ENCODE results near the gene TEX51.

Gene TEX51

DNA sequence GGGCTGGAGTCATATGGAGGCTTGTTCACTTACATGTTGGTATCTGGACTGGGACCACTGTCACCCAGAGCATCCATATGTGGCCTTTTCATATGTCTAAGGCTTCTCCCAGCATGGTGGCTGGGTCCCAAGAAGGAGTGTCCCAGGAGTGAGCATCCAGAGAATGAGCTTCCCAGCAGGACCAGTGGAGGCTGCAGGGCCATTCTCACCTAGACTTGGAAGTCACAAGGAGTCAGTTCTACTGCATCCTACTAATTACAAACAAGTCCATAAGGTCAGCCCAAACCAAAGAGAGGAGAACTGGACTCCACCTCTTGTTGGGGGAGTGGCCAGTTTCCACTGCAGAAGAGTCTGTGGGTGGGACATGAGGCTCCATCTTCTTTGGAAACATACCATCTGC lies 5.1 kb upstream of the TEX51 start:
- no peak overlapping the region for H3K27ac Mint-ChIP-seq
- no peaks in the 10 kb centered on the region for H3K36me3 Mint-ChIP-seq
- H3K4me1 Mint-ChIP-seq = no peaks in the 10 kb centered on the region
- no peaks in the 10 kb centered on the region for H3K27me3 Mint-ChIP-seq
- H3K4me3 Mint-ChIP-seq = no peak overlapping the region
- CTCF ChIA-PET = no interaction called here
- no peak for DNase-seq
- no peaks in the 10 kb centered on the region for H3K9me3 Mint-ChIP-seq

DNA sequence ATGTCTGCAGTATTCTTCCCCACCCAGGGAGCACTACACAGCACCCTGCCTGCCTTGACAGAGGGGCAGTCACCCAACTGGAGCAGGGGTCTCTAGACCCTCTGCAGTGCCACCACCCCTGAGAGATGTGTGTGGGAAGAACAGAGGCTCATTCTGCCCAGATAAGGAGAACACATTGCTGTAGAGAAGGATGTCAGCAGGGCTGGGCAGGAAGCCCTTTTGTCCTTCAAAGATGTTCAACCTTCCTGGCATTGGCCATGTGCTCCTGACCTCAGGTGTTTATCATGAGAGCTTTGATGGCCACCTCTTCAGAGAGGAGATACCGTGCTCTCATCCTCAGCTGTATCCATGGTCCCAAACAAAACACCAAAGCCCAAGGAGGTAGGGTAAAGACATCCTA lies 4.6 kb upstream of the TEX51 start:
- Mint-ChIP-seq H3K4me1 (no peaks in the 10 kb centered on the region), H3K4me3 (no peak overlapping the region), H3K9me3 (no peaks in the 10 kb centered on the region), H3K36me3 (no peaks in the 10 kb centered on the region), H3K27me3 (no peaks in the 10 kb centered on the region), H3K27ac (no peak overlapping the region)
- CTCF ChIA-PET = no interaction called here
- no peak for DNase-seq

DNA sequence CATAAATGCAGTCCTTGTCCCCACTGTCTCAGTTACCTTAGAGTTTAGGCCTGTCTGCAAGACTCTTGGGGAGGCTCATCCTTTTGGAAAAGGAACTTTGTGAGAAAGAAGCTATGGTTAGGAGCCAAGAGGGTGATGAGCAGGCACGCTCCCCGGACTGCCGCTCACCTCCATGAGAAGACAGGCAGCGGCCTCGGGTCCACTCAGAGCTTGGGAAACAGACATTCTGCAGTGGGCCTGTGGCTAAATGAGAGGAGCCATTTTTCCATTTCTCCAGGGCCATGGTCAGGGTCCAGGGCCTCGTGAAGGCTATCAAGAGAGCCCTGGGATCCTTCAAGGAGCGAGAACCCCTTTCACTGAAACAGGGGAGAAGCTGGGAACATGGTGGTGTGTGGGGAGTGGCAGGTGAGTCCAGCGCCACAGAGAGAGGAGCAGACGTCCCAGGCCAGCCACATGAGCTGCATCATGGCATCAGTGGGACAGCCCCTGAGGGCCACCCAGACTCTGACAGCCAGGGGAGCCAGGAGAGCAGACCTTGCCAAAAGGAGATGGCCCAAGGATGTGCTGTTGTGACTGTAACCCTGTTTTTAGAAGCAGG lies 4.0 kb upstream of the TEX51 start:
- H3K27me3 Mint-ChIP-seq = peaks cover 4% of the 10 kb centered on the region
- H3K9me3 Mint-ChIP-seq = no peaks in the 10 kb centered on the region
- no peak overlapping the region for H3K4me3 Mint-ChIP-seq
- no peak for DNase-seq
- CTCF ChIA-PET = interaction anchor here (0.6 kb wide), 1 partner anchor 1486 kb away, joined by 4 read pairs; no protein-coding TSS in a partner anchor
- no peak overlapping the region for H3K27ac Mint-ChIP-seq
- H3K36me3 Mint-ChIP-seq = no peaks in the 10 kb centered on the region
- H3K4me1 Mint-ChIP-seq = no peaks in the 10 kb centered on the region

DNA sequence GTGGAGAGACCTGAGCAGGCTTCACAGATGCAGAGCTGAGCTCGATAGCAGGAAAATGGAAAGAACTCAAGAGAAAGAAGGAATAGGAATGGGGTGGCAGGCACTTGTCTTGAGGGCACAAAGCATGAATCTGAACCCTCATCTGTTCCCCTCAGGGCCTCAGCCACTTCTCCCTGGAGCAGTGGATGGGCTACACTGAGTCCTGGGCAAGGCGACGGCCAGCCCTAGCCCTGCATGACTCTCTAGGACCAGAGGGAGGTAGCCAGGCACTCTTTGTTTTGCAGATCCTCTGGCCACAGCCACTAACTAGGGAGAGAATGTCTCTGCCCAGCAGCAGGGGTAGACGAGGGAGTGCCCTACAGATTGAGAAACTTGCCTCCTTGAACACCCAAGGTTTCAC lies 3.4 kb upstream of the TEX51 start:
- H3K27ac Mint-ChIP-seq = no peak overlapping the region
- no peak for DNase-seq
- CTCF ChIA-PET = no interaction called here
- no peak overlapping the region for H3K4me3 Mint-ChIP-seq
- peaks cover 6% of the 10 kb centered on the region for H3K27me3 Mint-ChIP-seq
- no peaks in the 10 kb centered on the region for H3K9me3 Mint-ChIP-seq
- no peaks in the 10 kb centered on the region for H3K36me3 Mint-ChIP-seq
- H3K4me1 Mint-ChIP-seq = no peaks in the 10 kb centered on the region

DNA sequence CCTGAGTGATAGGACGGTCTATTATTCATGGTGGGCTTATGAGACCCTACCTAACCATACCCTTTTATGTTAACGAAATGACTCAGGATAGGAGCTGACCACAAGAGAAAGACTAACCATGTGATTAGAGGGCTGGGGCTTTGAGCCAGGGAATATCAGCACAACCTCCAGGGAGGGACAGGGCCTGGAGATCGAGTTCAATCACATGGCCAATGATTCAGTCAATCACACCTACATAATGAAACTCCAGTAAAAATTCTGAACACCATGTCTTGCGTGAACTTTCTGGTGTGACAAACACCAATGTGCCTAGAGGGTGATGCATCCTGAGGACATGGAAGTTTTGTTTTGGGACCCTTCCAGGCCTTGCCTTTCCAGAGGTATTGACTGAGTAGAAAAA lies 2.2 kb upstream of the TEX51 start:
- no peak overlapping the region for H3K4me3 Mint-ChIP-seq
- CTCF ChIA-PET = no interaction called here
- DNase-seq = no peak
- H3K27me3 Mint-ChIP-seq = peaks cover 6% of the 10 kb centered on the region
- H3K36me3 Mint-ChIP-seq = no peaks in the 10 kb centered on the region
- no peaks in the 10 kb centered on the region for H3K4me1 Mint-ChIP-seq
- H3K9me3 Mint-ChIP-seq = peaks cover 2% of the 10 kb centered on the region
- H3K27ac Mint-ChIP-seq = no peak overlapping the region

DNA sequence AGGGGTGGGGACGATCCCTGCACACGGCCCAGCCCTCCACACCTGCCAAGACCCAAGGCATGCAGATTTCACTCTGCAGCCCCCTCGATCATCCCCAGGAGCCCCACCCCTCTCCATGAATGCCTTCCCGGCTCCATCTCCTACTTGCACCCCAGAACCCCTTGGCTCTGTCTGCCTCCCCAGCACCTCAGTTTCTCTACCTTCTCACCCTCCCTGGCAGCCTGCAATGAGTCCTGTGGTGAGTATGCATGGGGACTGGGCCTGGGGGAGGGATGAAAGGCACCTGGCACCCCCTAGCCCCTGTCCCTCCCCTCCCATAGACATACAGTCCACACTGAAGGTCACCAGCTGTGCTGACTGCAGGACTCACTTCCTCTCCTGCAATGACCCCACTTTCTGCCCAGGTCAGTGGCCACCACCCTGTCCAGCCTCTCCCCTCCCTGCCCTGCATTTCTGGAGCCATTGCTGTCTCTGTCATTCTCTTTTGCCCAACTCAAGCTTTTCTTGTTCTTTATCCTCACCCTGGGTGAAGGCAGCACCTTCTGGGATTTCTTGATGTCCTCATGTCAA lies 1.0 kb downstream of the TEX51 start:
- no peak overlapping the region for H3K27ac Mint-ChIP-seq
- H3K4me3 Mint-ChIP-seq = no peak overlapping the region
- H3K4me1 Mint-ChIP-seq = no peaks in the 10 kb centered on the region
- no peaks in the 10 kb centered on the region for H3K36me3 Mint-ChIP-seq
- no peak for DNase-seq
- peaks cover 2% of the 10 kb centered on the region for H3K9me3 Mint-ChIP-seq
- peaks cover 6% of the 10 kb centered on the region for H3K27me3 Mint-ChIP-seq
- CTCF ChIA-PET = no interaction called here

DNA sequence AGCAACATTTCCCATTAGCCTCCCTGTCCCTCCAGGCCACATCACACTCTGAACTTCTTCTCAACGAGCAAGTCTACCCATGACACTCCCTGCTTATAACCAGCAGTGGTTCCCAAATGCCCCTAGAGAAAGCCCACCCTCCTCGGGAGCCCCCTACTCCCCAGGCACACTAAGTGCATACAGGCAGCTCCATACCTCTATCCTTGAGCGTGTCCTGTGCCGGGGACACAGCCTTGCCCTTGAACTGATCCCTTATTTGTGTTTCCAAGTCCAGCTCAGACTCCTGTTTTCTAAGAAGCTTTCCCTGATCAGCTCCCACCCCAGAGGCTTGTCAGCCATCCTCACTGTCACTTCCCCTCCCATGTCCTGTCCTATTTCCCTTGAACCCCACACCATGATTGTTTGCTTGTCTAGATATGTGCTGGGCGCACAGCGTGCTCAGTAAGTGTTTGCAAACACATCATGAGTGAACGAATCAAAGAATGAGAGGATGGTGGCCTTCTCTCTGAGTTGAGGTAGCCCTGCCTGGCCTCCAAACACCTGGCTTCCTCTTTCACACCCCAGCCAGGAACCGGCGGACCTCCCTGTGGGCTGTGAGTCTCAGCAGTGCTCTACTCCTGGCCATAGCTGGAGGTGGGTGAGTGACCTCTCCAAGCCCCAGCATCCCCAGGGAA lies 2.1 kb downstream of the TEX51 start:
- H3K4me3 Mint-ChIP-seq = no peak overlapping the region
- H3K9me3 Mint-ChIP-seq = peaks cover 2% of the 10 kb centered on the region
- no peaks in the 10 kb centered on the region for H3K4me1 Mint-ChIP-seq
- no peaks in the 10 kb centered on the region for H3K36me3 Mint-ChIP-seq
- no peak for DNase-seq
- peaks cover 6% of the 10 kb centered on the region for H3K27me3 Mint-ChIP-seq
- CTCF ChIA-PET = no interaction called here
- H3K27ac Mint-ChIP-seq = no peak overlapping the region

DNA sequence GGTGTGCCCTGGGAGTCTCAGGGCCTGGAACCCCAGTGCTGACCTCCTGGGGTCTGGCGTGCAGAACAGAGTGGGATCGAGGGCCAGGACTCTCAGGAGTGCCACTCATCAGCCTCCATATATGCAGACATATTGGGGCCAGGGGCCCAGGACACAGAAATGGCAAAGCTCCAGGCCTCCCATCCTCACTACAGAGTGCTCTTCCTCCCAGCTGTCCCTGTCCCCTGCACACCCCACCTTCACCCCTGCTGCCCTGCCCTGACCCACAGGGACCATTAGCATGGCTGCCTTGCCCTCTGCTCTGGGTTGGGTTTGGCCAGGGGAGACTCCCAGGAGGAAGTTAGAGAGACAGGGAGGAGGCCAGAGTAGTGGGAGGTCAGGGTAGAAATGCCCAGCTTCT lies 2.8 kb downstream of the TEX51 start:
- DNase-seq = no peak
- H3K36me3 Mint-ChIP-seq = no peaks in the 10 kb centered on the region
- H3K27me3 Mint-ChIP-seq = peaks cover 6% of the 10 kb centered on the region

DNA sequence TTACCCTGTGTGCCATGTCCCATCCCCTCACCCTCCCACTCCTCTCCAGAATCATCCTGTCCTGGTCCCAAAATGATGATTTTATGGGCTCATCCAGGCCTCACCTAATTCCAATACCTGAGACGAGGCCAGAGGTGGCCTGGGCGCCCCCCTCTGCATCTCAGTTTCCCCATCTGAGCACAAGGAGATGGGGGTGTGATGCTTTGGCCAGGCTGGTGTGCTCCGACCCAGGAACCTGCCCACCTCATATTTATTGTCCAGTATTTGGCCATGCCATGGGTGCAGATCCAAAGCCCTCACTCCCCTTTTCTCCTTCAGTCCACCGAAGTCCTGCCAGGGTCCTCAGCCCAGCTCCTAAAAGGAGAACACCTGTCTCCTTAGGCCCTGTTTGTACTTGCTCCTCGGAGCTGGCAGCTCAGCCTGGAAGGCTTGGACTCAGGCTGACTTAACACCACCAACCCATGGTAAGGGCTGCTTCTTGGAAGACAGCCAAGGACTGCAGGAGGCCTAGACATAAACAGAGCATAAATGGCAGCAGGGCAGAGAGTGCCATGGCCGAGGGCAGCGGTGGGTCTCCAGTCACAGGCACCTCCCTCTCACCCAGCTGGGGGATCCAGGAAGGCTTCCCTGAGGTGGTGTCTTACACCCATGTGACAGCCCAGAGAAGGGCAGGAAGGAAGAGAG lies 3.6 kb downstream of the TEX51 start:
- Mint-ChIP-seq H3K4me1 (no peaks in the 10 kb centered on the region), H3K36me3 (no peaks in the 10 kb centered on the region), H3K27ac (no peak overlapping the region), H3K27me3 (peaks cover 6% of the 10 kb centered on the region), H3K9me3 (peaks cover 2% of the 10 kb centered on the region), H3K4me3 (no peak overlapping the region)
- CTCF ChIA-PET = no interaction called here
- DNase-seq = no peak

More for the DNA sequence above, 2.8 kb downstream of the TEX51 start:
- H3K4me1 Mint-ChIP-seq = no peaks in the 10 kb centered on the region
- no peak overlapping the region for H3K4me3 Mint-ChIP-seq
- CTCF ChIA-PET = no interaction called here
- no peak overlapping the region for H3K27ac Mint-ChIP-seq
- H3K9me3 Mint-ChIP-seq = peaks cover 2% of the 10 kb centered on the region

DNA sequence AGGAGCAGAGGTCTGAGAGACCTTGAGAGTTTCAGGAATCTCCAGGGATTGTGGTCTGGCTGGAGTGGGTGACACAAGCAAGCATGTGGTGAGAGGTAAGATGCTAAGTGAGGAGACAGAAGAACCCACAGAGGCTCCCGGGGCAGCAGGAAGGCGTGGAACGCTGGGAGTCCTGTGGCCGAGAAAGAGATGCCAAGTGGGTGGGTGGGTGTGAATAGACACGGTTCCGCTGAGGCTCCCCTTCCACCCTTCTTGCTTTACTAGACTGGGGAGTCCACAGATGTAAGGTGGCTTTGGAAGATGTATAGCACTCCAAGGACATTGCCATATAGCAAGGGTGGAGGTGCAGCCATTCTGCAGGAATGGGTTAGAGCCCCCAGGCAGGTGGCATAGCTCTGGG lies 4.2 kb downstream of the TEX51 start:
- Mint-ChIP-seq H3K27ac (no peak overlapping the region), H3K9me3 (peaks cover 2% of the 10 kb centered on the region), H3K27me3 (peaks cover 6% of the 10 kb centered on the region), H3K4me3 (no peak overlapping the region), H3K4me1 (no peaks in the 10 kb centered on the region), H3K36me3 (no peaks in the 10 kb centered on the region)
- CTCF ChIA-PET = no interaction called here
- no peak for DNase-seq

DNA sequence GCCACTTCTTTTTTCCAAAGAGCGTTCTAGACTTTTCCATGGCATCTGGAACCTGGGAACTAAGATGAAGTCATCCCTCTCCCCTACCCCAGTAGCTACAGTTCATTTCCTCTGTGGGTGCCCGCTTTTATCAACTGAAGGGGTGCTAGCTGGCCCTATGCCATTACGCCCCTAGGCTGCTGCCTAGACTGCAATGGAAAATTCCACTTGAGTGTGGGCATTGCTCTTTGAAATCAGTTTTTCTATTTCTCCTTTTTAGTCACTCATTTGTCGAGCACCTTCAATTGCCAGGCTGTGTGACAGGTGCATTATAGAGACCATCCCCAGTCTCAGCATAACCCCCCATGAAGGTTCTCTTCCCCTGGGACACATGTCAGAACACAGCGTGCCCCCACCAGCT lies 7.3 kb downstream of the TEX51 start:
- Mint-ChIP-seq H3K9me3 (no peaks in the 10 kb centered on the region), H3K36me3 (no peaks in the 10 kb centered on the region), H3K27ac (no peak overlapping the region), H3K27me3 (no peaks in the 10 kb centered on the region), H3K4me3 (no peak overlapping the region), H3K4me1 (no peaks in the 10 kb centered on the region)
- CTCF ChIA-PET = no interaction called here
- DNase-seq = no peak

DNA sequence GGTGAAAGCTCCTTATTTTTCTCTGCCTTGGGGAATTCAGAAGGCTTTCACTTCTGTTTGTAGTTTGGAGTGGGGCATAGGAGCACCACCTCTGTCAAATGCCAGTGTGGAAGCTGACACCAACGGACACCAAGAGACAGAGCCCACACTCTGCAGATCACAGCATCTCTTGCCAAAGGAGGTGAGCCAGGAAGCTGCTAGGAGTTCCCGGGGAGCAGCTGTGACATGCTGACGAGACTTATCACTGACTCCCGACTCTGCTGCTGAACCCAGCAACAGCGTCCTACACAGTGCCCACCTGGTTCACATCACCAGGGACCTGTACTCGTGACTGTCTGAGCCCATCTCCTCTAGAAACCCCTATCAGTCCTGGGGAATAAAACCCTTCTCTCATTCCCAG lies 8.1 kb downstream of the TEX51 start:
- CTCF ChIA-PET = no interaction called here
- H3K9me3 Mint-ChIP-seq = no peaks in the 10 kb centered on the region
- no peaks in the 10 kb centered on the region for H3K27me3 Mint-ChIP-seq
- no peak overlapping the region for H3K4me3 Mint-ChIP-seq
- no peak for DNase-seq
- no peaks in the 10 kb centered on the region for H3K4me1 Mint-ChIP-seq
- no peaks in the 10 kb centered on the region for H3K36me3 Mint-ChIP-seq
- H3K27ac Mint-ChIP-seq = no peak overlapping the region

DNA sequence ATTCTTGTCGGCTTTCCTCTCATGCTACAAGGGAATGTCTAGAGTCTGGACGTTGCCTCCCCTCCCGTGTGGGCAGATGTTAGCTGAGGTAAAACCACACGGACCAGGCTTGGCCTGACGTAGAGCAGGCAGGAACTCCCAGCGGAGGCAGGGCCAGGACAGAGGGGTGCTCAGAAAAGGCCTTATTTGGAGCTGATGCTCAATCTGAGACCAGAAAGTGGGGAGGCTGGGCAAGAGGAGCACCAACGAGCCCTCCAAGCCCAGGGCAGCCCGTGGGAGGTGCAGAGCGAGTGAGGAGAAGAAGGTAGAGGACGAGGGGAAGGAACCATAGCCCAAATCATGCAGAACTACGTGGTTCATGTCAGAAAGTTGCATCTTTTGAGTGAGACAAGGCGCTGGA lies 9.0 kb downstream of the TEX51 start:
- Mint-ChIP-seq H3K4me1 (no peaks in the 10 kb centered on the region), H3K36me3 (no peaks in the 10 kb centered on the region), H3K27me3 (no peaks in the 10 kb centered on the region), H3K9me3 (no peaks in the 10 kb centered on the region), H3K4me3 (no peak overlapping the region), H3K27ac (no peak overlapping the region)
- CTCF ChIA-PET = no interaction called here
- DNase-seq = no peak

DNA sequence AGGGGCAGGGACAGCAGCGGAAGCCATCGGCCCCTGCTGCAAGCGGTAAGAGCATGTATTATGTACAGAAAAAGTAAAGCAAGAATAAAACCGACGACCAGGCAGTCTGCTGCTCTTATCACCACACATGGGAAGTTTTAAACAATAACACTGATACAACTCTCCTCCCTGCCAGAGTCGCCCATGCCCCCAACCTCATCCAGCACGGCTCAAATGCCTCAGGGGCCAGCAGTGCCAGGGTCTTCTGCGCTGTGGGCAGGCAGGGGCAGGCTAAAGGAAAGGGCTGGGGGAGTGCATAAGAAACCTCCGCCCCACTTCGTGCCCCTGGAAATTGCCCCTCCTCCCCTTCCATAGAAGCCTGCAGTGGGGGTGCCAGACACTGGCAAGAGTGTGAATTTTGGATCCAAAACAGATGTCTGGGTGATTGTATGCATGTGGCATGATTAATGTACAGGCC lies 10.1 kb downstream of the TEX51 start:
- no peak overlapping the region for H3K27ac Mint-ChIP-seq
- CTCF ChIA-PET = no interaction called here
- H3K36me3 Mint-ChIP-seq = no peaks in the 10 kb centered on the region
- no peak overlapping the region for H3K4me3 Mint-ChIP-seq
- H3K9me3 Mint-ChIP-seq = no peaks in the 10 kb centered on the region
- no peaks in the 10 kb centered on the region for H3K27me3 Mint-ChIP-seq
- no peaks in the 10 kb centered on the region for H3K4me1 Mint-ChIP-seq
- DNase-seq = no peak

DNA sequence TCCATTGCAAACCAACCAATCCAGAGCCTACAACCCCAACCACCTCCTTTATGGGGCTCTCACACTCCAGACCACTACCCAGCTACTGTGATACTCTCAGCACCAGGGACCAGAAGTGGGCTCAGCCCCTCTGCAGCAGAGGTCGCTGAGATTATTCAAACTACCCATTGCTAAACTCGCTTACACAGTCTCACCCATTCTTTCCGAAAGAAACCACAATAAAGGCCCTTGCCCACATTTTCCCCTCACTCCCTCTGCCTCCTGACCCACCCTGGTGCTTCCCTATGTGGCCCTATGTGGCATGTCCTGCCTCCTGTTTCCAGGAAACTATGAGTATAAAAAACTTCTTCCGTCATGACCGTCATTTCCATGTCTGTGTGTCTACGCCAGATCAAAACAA lies 10.7 kb downstream of the TEX51 start:
- no peaks in the 10 kb centered on the region for H3K4me1 Mint-ChIP-seq
- no peaks in the 10 kb centered on the region for H3K9me3 Mint-ChIP-seq
- no peak overlapping the region for H3K4me3 Mint-ChIP-seq
- H3K27ac Mint-ChIP-seq = no peak overlapping the region
- H3K27me3 Mint-ChIP-seq = no peaks in the 10 kb centered on the region
- DNase-seq = no peak
- CTCF ChIA-PET = no interaction called here
- no peaks in the 10 kb centered on the region for H3K36me3 Mint-ChIP-seq

All from activated naive CD4-positive, alpha-beta T cell treated with anti-CD3 and anti-CD28 coated beads, Interleukin-2, amount 10 ng/mL, durations not matched to agents 7 days and 5 days (primary cell).